CD4-positive, CD25-positive, alpha-beta regulatory T cell (primary cell): ENCODE results near the gene DDX31. TPM values are rescaled to one million over a fixed set of nuclear protein-coding genes. Genes with fewer than 3 reads are reported as not detected.

Experiments
- ATAC-seq, 2 donors: fragments of 150-1000 bp; cut with Tn5 transposase; one replicate each; pipeline ENCODE4 v1.10.0; 2021; ENCODE audit warnings: low read depth in 2 of 2, moderate number of reproducible peaks in 2 of 2, moderate library complexity in 1 of 2
- DNase-seq, 3 donors: peaks; one replicate each; pipeline versions ENCODE4 v3.0.0 to v3.0.0-alpha.2; 2012 to 2022; ENCODE audit warnings: mixed read lengths in 1 of 3
- H3K27ac ChIP-seq: one replicate; pipeline ENCODE4 v1.7.0; 2013; ENCODE audit warnings: mild to moderate bottlenecking, low read length; ENCODE audit not compliant: insufficient read depth, poor library complexity, severe bottlenecking
- H3K27me3 ChIP-seq: one replicate; pipeline ENCODE4 v1.7.0; 2013; ENCODE audit warnings: low read length; ENCODE audit not compliant: control insufficient read depth, insufficient read depth
- H3K36me3 ChIP-seq: one replicate; pipeline ENCODE4 v1.7.0; 2013; ENCODE audit warnings: mild to moderate bottlenecking, low read length, moderate library complexity; ENCODE audit not compliant: control insufficient read depth, insufficient read depth
- H3K4me1 ChIP-seq: 2 replicates; pipeline ENCODE4 v1.7.0; 2013; ENCODE audit warnings: mild to moderate bottlenecking, low read length; ENCODE audit not compliant: insufficient read depth, control insufficient read depth, poor library complexity, severe bottlenecking
- H3K4me3 ChIP-seq: one replicate; pipeline ENCODE4 v1.7.0; 2013; ENCODE audit warnings: low read depth, mild to moderate bottlenecking, low read length, moderate library complexity
- H3K9me3 ChIP-seq, 2 experiments: 1 replicate in 1 of 2; 2 replicates in 1 of 2; pipeline ENCODE4 v1.7.0; 2013; ENCODE audit warnings: low read length in 2 of 2, mild to moderate bottlenecking in 1 of 2, moderate library complexity in 1 of 2; ENCODE audit not compliant: control insufficient read depth in 2 of 2
- H3K27ac Mint-ChIP-seq, 3 donors: one replicate each; pipeline ENCODE4 v1.8.0; 2020 to 2022; ENCODE audit warnings: mild to moderate bottlenecking in 3 of 3, mixed read lengths in 3 of 3, moderate library complexity in 2 of 3
- H3K27me3 Mint-ChIP-seq: one replicate; pipeline ENCODE4 v1.8.0; 2022; ENCODE audit warnings: mild to moderate bottlenecking, mixed read lengths
- H3K36me3 Mint-ChIP-seq: one replicate; pipeline ENCODE4 v1.8.0; 2020; ENCODE audit warnings: mixed read lengths
- H3K4me1 Mint-ChIP-seq, 4 donors: one replicate each; pipeline ENCODE4 v1.8.0; 2020 to 2022; ENCODE audit warnings: mixed read lengths in 4 of 4, mild to moderate bottlenecking in 1 of 4
- H3K4me3 Mint-ChIP-seq, 4 donors: one replicate each; pipeline ENCODE4 v1.8.0; 2020 to 2022; ENCODE audit warnings: mild to moderate bottlenecking in 4 of 4, mixed read lengths in 4 of 4, moderate library complexity in 3 of 4
- H3K9me3 Mint-ChIP-seq, 7 donors: one replicate each; pipeline ENCODE4 v1.8.0; 2020 to 2022; ENCODE audit warnings: mixed read lengths in 7 of 7, mild to moderate bottlenecking in 3 of 7, moderate library complexity in 2 of 7
- polyA plus RNA-seq, 4 donors: library from polyadenylated mRNA; unstranded; fragments of 300-500 nt; fragmentation: Illumina TruSeq; gene quantifications; one replicate each; pipeline ENCODE4 v1.2.3, GENCODE V29; 2021
- total RNA-seq: library from RNA; stranded (reverse); gene quantifications from one replicate; pipeline ENCODE4 v1.2.3, GENCODE V29; 2022

DDX31 gene
- total and polyA plus RNA-seq, 5 donors from 2014 or later: 7.1 to 12.1 (median 7.3) TPM

DNA sequence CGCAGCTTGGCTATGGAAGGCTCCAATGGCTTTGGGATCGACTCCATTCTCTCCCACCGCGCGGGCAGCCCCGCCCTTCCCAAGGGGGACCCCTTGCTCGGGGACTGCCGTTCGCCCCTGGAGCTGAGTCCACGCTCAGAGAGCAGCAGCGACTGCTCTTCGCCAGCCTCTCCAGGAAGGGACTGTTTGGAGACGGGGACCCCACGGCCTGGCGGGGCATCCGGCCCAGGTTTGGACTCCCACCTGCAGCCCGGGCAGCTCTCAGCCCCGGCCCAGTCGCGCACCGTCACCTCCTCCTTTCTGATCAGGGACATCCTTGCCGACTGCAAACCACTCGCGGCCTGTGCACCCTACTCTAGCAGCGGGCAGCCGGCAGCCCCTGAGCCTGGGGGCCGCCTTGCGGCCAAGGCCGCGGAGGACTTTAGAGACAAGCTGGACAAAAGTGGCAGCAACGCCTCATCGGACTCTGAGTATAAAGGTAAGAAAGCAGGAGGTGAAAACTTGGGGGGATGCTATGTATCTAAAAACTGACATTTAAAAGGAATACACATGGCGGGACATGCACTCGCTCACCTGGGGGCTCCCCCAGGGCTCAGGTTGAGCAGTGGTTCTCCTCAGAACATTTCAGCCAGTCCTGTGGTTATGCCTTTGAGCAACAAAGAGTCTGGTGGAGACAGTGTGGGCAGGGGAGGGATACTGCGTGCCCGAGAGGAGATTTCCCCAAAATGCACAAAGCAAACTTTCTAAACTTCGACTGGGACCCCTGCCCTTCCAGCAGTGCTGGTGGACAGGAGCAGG is 86.8 kb downstream of the DDX31 start:
- Histone ChIP-seq H3K4me1 (peaks cover 11% of the 10 kb centered on the region), H3K4me3 (no peak overlapping the region), H3K9me3 (peaks cover 0 to 2% of the 10 kb centered on the region in 2 experiments), H3K36me3 (no peaks in the 10 kb centered on the region), H3K27ac (no peak overlapping the region), H3K27me3 (peaks cover 36% of the 10 kb centered on the region)
- Mint-ChIP-seq H3K27ac (no peak overlapping the region), H3K4me1 (peaks cover 0 to 13% (median 7%) of the 10 kb centered on the region in 4 donors), H3K27me3 (peaks cover 85% of the 10 kb centered on the region), H3K9me3 (peaks cover 0 to 12% (median 0%) of the 10 kb centered on the region in 7 donors), H3K4me3 (no peak overlapping the region), H3K36me3 (no peaks in the 10 kb centered on the region)
- DNase-seq: no peak
- ATAC-seq: no peak

GRCh38 chr9:132582276-132582785 is 87.5 kb downstream of the DDX31 start, which contains the start of gene BARHL1:
BARHL1 (plus strand) TSS chr9:132582606; CDS start chr9:132582798, 192 bp downstream.
- Mint-ChIP-seq H3K27me3 (peaks cover 85% of the 10 kb centered on the region), H3K4me3 (peak within 1 kb of the TSS in 3 of 4 donors; percentile 71 to 80 (median 80)), H3K4me1 (peaks cover 0 to 12% (median 7%) of the 10 kb centered on the region in 4 donors), H3K36me3 (no peaks in the 10 kb centered on the region), H3K27ac (peak within 1 kb of the TSS in 1 of 3 donors; percentile 93), H3K9me3 (peaks cover 0 to 12% (median 0%) of the 10 kb centered on the region in 7 donors)
- Histone ChIP-seq H3K9me3 (peaks cover 0 to 2% of the 10 kb centered on the region in 2 experiments), H3K27ac (no peak within 1 kb of the TSS), H3K36me3 (no peaks in the 10 kb centered on the region), H3K27me3 (peaks cover 42% of the 10 kb centered on the region), H3K4me3 (peak within 1 kb of the TSS; percentile 18), H3K4me1 (peaks cover 11% of the 10 kb centered on the region)
- no peak for ATAC-seq
- no peak for DNase-seq

- DNase-seq: no peak
- Histone ChIP-seq H3K27me3 (peaks cover 37% of the 10 kb centered on the region), H3K36me3 (no peaks in the 10 kb centered on the region), H3K9me3 (peaks cover 0 to 2% of the 10 kb centered on the region in 2 experiments), H3K4me3 (no peak overlapping the region), H3K27ac (no peak overlapping the region), H3K4me1 (peaks cover 11% of the 10 kb centered on the region)
- H3K27me3 Mint-ChIP-seq: peaks cover 84% of the 10 kb centered on the region
- no peak overlapping the region for H3K4me3 Mint-ChIP-seq
- H3K27ac Mint-ChIP-seq: no peak overlapping the region
- H3K36me3 Mint-ChIP-seq: peaks cover 8% of the 10 kb centered on the region
- H3K9me3 Mint-ChIP-seq: peaks cover 0 to 15% (median 0%) of the 10 kb centered on the region in 7 donors
- no peak for ATAC-seq
- peaks cover 0 to 13% (median 5%) of the 10 kb centered on the region in 4 donors for H3K4me1 Mint-ChIP-seq
Measured at GRCh38 chr9:132579427-132579798, 90.4 kb downstream of the DDX31 start.

DNA sequence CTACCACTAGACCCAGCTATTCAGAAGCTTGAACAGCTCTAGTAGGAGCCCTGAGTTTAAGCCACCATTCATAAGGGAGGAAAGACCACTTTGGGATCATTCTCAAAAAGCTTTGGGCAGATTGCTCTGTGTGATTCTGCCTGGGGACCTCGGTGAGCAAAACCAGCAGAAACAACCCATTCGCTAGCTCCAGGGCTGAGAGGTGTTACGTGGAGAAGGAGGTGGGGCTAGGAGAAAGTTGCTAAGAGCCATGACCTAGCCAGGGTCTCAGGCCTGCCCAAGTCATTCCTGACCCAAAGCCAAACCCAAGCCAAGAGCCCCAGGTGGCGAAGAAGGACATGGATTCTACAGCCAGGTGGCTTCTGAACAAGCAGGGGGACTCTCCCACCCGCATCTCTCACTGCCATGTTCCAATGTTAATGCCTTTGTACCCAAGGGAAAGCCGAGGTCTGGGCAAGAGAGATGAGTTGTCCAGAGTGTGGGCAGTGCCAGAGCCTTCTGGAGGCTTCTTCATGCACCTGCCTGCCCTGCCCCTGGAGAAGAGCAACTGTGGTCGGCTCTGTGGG is 91.3 kb downstream of the DDX31 start:
- Histone ChIP-seq H3K36me3 (no peaks in the 10 kb centered on the region), H3K9me3 (peaks cover 0 to 2% of the 10 kb centered on the region in 2 experiments), H3K4me1 (peaks cover 11% of the 10 kb centered on the region), H3K27ac (no peak overlapping the region), H3K4me3 (no peak overlapping the region), H3K27me3 (peaks cover 30% of the 10 kb centered on the region)
- H3K9me3 Mint-ChIP-seq: peaks cover 0 to 17% (median 0%) of the 10 kb centered on the region in 7 donors
- H3K4me1 Mint-ChIP-seq: peaks cover 0 to 13% (median 5%) of the 10 kb centered on the region in 4 donors
- peaks cover 12% of the 10 kb centered on the region for H3K36me3 Mint-ChIP-seq
- DNase-seq (no peak), ATAC-seq (no peak)
- peaks cover 76% of the 10 kb centered on the region for H3K27me3 Mint-ChIP-seq
- peak overlapping the region in 1 of 4 donors; percentile 85 for H3K4me3 Mint-ChIP-seq
- H3K27ac Mint-ChIP-seq: peak overlapping the region in 1 of 3 donors; percentile 53

- Mint-ChIP-seq H3K4me3 (no peak overlapping the region), H3K36me3 (peaks cover 12% of the 10 kb centered on the region)
- peaks cover 28% of the 10 kb centered on the region for H3K27me3 ChIP-seq
Measured at GRCh38 chr9:132577119-132577518, 92.7 kb downstream of the DDX31 start.

GRCh38 chr9:132575811-132576210 is 94.0 kb downstream of the DDX31 start:
- Mint-ChIP-seq H3K4me3 (no peak overlapping the region), H3K36me3 (peaks cover 12% of the 10 kb centered on the region), H3K4me1 (peaks cover 0 to 4% (median 0%) of the 10 kb centered on the region in 4 donors), H3K27ac (no peak overlapping the region), H3K27me3 (peaks cover 61% of the 10 kb centered on the region), H3K9me3 (peaks cover 0 to 8% (median 0%) of the 10 kb centered on the region in 7 donors)
- H3K4me1 ChIP-seq: no peaks in the 10 kb centered on the region
- peaks cover 28% of the 10 kb centered on the region for H3K27me3 ChIP-seq
- no peak for DNase-seq
- ATAC-seq: no peak
- H3K9me3 ChIP-seq: peaks cover 0 to 2% of the 10 kb centered on the region in 2 experiments
- no peak overlapping the region for H3K4me3 ChIP-seq
- no peak overlapping the region for H3K27ac ChIP-seq
- H3K36me3 ChIP-seq: no peaks in the 10 kb centered on the region

More at GRCh38 chr9:132577119-132577518, 92.7 kb downstream of the DDX31 start:
- Histone ChIP-seq H3K36me3 (no peaks in the 10 kb centered on the region), H3K4me1 (peaks cover 11% of the 10 kb centered on the region), H3K27ac (no peak overlapping the region), H3K4me3 (no peak overlapping the region), H3K9me3 (peaks cover 0 to 2% of the 10 kb centered on the region in 2 experiments)
- DNase-seq: no peak
- Mint-ChIP-seq H3K27ac (no peak overlapping the region), H3K4me1 (peaks cover 0 to 13% (median 5%) of the 10 kb centered on the region in 4 donors), H3K27me3 (peaks cover 74% of the 10 kb centered on the region), H3K9me3 (peaks cover 0 to 17% (median 0%) of the 10 kb centered on the region in 7 donors)
- ATAC-seq: no peak

- Histone ChIP-seq H3K4me1 (no peaks in the 10 kb centered on the region), H3K27me3 (peaks cover 28% of the 10 kb centered on the region), H3K9me3 (peaks cover 0 to 2% of the 10 kb centered on the region in 2 experiments), H3K27ac (no peak overlapping the region), H3K36me3 (no peaks in the 10 kb centered on the region), H3K4me3 (no peak overlapping the region)
- Mint-ChIP-seq H3K27ac (no peak overlapping the region), H3K4me3 (no peak overlapping the region), H3K4me1 (peaks cover 0 to 4% (median 0%) of the 10 kb centered on the region in 4 donors), H3K9me3 (peaks cover 0 to 8% (median 0%) of the 10 kb centered on the region in 7 donors), H3K27me3 (peaks cover 58% of the 10 kb centered on the region), H3K36me3 (peaks cover 12% of the 10 kb centered on the region)
- ATAC-seq (no peak), DNase-seq (peak in 1 of 3 donors; percentile 34)
Measured at GRCh38 chr9:132575005-132575609, 94.7 kb downstream of the DDX31 start.
